ENCODE measurements around the gene SEMA5B.
A peak's percentile ranks its signal among the peaks of the same experiment; 100 is the strongest.

Gene SEMA5B

GRCh38 chr3:123060054-123060453 is 32.5 kb upstream of the SEMA5B start:
- no peak for DNase-seq (ENCODE audit: low read depth, low spot score)

GRCh38 chr3:123058505-123058904 is 30.9 kb upstream of the SEMA5B start:
- no peak for DNase-seq (ENCODE audit: low read depth, low spot score)

- no peak for DNase-seq (ENCODE audit: low read depth, low spot score)
Observed at GRCh38 chr3:123055352-123055751, 27.8 kb upstream of the SEMA5B start.

GRCh38 chr3:123054931-123055330 is 27.4 kb upstream of the SEMA5B start:
- no peak for DNase-seq (ENCODE audit: low read depth, low spot score)

- DNase-seq (ENCODE audit: low read depth, low spot score): no peak
Observed at GRCh38 chr3:123054109-123054778, 26.7 kb upstream of the SEMA5B start.

- DNase-seq (ENCODE audit: low read depth, low spot score): no peak
Observed at GRCh38 chr3:123053107-123053506, 25.5 kb upstream of the SEMA5B start.

- DNase-seq (ENCODE audit: low read depth, low spot score): no peak
Observed at GRCh38 chr3:123050666-123051065, 23.1 kb upstream of the SEMA5B start.

- no peak for DNase-seq (ENCODE audit: low read depth, low spot score)
Observed at GRCh38 chr3:123048480-123049237, 21.1 kb upstream of the SEMA5B start.

GRCh38 chr3:123047062-123047319 is 19.4 kb upstream of the SEMA5B start:
- DNase-seq (ENCODE audit: low read depth, low spot score): no peak

GRCh38 chr3:123046262-123047061 is 18.9 kb upstream of the SEMA5B start:
- DNase-seq (ENCODE audit: low read depth, low spot score): no peak

- DNase-seq (ENCODE audit: low read depth, low spot score): no peak
Observed at GRCh38 chr3:123044981-123045763, 17.6 kb upstream of the SEMA5B start.

GRCh38 chr3:123042413-123042812 is 14.8 kb upstream of the SEMA5B start:
- no peak for DNase-seq (ENCODE audit: low read depth, low spot score)

GRCh38 chr3:123039178-123039577 is 11.6 kb upstream of the SEMA5B start:
- DNase-seq (ENCODE audit: low read depth, low spot score): no peak

- DNase-seq (ENCODE audit: low read depth, low spot score): no peak
Observed at GRCh38 chr3:123038751-123039150, 11.2 kb upstream of the SEMA5B start.

- no peak for DNase-seq (ENCODE audit: low read depth, low spot score)
Observed at GRCh38 chr3:123037015-123037375, 9.4 kb upstream of the SEMA5B start.

GRCh38 chr3:123036352-123037014 is 8.9 kb upstream of the SEMA5B start:
- DNase-seq (ENCODE audit: low read depth, low spot score): peak; percentile 33

- no peak for DNase-seq (ENCODE audit: low read depth, low spot score)
Observed at GRCh38 chr3:123034996-123035395, 7.4 kb upstream of the SEMA5B start.

- no peak for DNase-seq (ENCODE audit: low read depth, low spot score)
Observed at GRCh38 chr3:123034120-123034519, 6.6 kb upstream of the SEMA5B start.

- DNase-seq (ENCODE audit: low read depth, low spot score): no peak
Observed at GRCh38 chr3:123032057-123032456, 4.5 kb upstream of the SEMA5B start.

- DNase-seq (ENCODE audit: low read depth, low spot score): no peak
Observed at GRCh38 chr3:123031051-123031450, 3.5 kb upstream of the SEMA5B start.

GRCh38 chr3:123028233-123028828 is 768 bp upstream of the SEMA5B start:
- DNase-seq (ENCODE audit: low read depth, low spot score): peak; percentile 30
